Hematopoietic multipotent progenitor cell treated with erythropoietin and hydrocortisone succinate and interleukin-3 and kit ligand, for 4 days (in vitro differentiated cells): Measurements from ENCODE around the gene CHPF2.

ENCODE experiments used
- DNase-seq: peaks from one replicate; pipeline ENCODE4 v3.0.0-alpha.2; 2015

CHPF2 gene, protein sequence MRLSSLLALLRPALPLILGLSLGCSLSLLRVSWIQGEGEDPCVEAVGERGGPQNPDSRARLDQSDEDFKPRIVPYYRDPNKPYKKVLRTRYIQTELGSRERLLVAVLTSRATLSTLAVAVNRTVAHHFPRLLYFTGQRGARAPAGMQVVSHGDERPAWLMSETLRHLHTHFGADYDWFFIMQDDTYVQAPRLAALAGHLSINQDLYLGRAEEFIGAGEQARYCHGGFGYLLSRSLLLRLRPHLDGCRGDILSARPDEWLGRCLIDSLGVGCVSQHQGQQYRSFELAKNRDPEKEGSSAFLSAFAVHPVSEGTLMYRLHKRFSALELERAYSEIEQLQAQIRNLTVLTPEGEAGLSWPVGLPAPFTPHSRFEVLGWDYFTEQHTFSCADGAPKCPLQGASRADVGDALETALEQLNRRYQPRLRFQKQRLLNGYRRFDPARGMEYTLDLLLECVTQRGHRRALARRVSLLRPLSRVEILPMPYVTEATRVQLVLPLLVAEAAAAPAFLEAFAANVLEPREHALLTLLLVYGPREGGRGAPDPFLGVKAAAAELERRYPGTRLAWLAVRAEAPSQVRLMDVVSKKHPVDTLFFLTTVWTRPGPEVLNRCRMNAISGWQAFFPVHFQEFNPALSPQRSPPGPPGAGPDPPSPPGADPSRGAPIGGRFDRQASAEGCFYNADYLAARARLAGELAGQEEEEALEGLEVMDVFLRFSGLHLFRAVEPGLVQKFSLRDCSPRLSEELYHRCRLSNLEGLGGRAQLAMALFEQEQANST

DNA sequence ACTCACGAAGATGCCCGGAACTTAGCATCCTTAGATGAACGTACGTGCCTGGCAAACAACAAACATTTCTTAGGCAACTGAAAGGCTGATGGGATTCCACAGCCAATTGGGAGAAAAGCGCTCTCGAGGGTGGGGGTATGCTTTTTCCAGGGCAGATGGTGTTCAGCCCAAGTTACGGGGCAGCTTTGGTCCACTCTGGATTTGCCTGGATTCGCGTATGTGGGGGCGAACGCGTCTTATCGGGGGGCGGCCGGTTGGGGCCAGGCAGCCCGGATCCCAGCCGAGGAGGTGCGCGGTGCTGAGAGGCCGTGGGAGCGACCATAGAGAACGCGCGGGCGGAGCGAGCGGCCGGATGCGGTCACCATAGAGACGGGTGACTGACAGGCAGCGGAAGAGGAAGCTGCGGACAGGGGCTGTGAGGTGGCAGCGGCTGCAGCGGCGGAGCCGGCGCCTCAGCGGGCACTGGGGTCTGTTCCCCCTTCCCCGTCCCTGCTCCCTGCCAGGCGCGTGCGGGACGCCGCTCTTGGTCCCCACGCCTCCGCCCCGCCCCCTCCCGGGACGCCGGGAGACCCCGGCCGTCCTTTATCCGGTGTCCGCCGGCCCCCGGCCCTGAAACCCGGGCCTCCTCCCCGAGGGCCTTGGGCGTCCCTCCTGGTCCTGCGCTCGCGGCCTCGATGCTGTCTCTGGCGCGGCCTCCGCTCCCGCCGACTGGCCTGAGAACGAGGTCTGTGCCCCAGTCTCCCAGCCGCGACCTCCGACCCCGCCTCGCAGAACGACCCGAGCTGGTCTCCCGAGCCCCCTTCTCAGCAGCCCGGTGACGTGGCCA lies at the start of gene CHPF2:
Gene CHPF2 (plus strand): TSS at position 393 of the 826 bp plus-strand sequence. CDS start 1,529 bp downstream, outside the sequence.
- peak; percentile 97 for DNase-seq

- no peak for DNase-seq
Observed at GRCh38 chr7:151185762-151186639, 46.3 kb upstream of the CHPF2 start.

DNA sequence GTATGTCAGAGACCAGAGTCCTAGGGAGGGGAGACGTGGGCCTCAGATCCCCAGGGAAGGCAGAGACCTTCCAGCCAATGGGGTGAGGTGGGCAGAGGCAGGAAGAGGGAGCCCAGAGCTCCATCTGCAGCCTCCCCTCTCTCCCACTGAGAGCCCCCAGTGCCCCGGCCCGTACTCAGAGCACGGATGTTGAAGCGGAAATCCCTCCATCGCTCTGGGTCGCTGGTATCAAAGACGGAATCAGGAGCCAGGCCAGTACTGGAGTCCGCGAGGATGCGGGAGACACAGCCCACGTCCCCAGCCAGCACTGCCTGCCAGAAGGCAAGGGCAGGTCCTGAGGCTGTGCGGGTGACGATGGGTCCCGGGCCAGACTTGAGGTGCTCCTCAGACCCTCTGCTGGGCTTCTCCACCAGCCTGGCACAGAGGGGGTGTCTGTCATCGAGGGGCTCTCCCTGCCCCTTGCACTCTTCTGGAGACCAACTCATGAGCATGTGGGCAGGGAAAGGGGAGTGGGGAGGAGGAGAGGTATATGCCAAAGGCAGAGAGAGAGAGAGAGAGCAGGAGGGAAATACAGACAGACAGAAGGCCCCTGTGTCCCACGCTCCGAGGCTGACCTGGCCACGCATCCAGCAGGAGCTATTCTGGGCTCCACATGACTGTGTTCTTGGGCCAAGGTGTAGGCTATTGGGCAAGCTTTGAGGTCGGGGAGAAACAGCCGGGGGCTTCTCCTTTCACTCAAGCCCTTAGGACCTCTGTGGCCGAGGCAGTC lies 45.5 kb upstream of the CHPF2 start, which contains the start of gene ASB10:
Gene ASB10 (minus strand): TSS at position 611 of the 769 bp plus-strand sequence. CDS start 120 bp downstream, at position 491.
- DNase-seq = no peak

DNA sequence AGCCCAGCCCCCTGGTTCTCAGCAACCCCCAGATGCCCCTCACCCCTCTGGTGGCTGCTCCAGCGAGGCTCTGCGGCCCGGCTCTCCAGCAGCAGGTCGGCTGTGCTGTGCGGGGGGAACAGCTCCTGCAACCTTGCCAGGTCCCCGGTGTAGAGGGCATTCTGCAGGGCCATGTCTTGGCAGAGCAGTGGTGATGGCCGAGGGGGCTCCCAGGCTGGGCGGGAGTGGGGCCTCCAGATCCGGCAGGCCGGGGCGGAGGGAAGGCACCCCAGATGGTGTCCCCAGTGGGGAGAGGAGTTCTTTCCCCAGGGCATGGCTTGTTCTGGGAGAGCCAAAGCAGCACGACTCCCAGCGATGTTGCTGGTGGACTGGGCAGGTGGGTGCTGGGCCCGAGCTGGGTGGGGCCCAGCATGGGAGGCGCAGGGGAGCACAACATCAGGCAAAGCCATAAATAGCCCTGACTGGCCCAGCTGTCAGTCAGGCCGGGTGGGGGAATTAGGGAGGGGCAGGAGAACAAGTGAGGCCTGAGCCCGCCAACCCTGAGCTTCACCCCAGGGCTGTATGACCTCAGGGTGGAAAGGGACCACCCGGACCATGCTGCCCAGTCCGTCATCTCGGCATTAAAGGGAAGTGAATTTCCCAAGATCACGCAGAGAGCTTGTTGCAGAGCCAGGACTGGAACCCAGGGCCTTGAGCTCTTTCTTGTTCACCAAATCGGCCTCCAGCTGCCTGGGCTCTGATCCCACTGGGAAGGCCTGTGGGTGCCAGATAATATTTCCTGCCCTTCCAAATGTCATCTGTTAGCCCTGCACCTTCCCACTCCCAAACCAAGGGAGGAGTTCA lies 44.7 kb upstream of the CHPF2 start:
- no peak for DNase-seq

- no peak for DNase-seq
Observed at GRCh38 chr7:151188252-151188542, 44.1 kb upstream of the CHPF2 start.

GRCh38 chr7:151189038-151189437 lies 43.2 kb upstream of the CHPF2 start:
- DNase-seq = no peak

DNA sequence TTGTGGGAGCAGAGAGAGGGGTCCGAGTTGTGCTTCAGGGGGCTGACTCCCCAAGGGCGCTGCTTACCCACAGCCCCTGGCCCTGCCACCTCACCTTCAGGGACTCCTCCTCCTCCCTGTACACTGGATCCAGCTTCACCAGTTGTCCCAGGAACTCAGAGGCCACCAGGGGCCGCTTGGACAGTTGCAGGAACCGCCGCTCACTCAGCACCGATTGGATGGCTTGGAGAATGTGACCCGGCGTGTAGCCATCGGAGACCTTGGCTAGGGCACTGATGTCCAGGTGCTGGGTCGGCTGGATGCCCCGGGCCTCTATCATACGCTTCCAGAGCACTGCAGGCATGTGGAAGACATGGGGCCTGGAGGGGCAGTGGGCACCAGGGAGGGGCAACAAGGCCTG lies 40.7 kb upstream of the CHPF2 start:
- no peak for DNase-seq

DNA sequence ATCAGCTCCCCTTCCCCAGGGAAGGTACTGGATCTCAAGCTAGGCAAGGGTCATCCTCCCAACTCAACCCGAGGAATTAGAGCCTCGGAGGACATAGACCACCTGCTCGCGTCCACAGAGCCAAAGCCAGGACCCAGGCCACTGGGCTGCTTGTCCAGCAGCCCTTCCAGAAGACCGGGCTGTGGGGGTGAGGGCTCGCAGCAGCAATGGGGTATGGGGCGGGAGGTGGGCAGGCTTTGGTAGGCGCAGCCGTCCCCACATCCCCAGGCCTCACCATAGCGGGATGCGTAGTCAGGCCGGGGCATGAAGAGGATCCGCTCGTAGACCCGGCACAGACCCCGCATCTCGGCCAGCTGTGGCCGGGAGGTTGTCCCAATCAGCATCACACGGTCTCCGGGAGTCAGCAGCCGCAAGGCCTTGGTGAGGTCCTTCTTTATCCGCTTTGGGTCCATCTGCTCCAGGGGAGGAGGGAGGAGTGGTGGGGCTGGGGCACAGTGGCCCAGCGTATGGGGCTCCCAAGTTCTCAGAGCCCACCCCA lies 40.2 kb upstream of the CHPF2 start:
- DNase-seq = no peak

- no peak for DNase-seq
Observed at GRCh38 chr7:151193203-151193978, 38.9 kb upstream of the CHPF2 start.

- no peak for DNase-seq
Observed at GRCh38 chr7:151194188-151194587, 38.1 kb upstream of the CHPF2 start.

DNA sequence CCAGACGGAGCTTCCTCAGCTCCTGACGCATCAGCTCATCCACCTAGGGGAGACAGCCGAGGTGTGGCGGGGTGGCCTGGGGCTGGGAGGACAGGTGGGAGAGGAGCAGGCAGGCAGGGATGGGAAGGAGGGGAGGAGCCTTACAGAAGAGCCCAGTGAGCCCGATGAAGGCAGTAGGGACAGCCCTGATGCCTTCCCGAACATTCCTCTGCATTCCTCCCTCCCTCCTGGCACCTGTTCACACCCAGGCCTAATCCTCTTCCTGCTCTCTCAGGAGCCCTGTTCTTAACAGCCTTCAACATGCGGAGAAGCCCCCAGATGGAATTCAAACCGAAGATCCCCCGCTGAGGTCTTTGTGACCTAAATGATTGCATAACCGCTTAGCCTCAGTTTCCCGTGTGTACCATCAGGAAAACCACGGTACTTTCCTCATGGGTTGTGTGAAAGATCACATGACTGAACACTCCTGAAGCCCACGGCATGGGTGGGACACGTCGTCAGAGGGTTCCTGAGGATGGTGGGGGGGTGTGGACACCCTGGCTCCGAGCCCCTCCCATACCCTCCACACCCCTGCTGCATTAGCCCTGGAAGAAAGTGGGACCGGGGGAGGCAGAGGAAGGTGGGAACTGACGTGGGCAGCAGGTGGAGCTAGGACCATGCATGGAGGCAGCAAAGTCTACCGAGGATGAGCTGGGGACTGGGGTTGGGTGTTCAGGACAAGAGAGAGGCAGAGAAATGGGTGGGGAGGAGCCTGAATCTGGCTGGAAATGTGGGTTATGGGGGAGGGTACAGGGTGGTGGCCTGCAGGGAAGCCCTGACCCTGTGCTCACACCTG lies 36.5 kb upstream of the CHPF2 start:
- no peak for DNase-seq

DNA sequence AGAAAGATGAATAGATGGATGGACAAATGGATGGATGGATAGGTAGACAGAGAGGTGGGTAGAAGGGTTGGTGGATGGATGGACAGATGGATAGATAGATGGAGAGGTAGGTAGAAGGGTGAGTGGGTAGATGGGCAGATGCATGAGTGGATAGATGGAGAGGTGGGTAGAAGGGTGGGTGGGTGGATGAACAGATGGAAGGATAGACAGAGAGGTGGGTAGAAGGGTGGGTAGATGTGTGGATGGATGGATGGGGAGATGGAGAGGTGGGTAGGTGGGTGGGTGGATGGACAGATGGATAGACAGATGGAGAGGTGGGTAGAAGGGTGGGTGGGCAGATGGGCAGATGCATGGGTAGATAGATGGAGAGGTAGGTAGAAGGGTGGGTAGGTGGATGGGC lies 34.4 kb upstream of the CHPF2 start:
- no peak for DNase-seq

DNA sequence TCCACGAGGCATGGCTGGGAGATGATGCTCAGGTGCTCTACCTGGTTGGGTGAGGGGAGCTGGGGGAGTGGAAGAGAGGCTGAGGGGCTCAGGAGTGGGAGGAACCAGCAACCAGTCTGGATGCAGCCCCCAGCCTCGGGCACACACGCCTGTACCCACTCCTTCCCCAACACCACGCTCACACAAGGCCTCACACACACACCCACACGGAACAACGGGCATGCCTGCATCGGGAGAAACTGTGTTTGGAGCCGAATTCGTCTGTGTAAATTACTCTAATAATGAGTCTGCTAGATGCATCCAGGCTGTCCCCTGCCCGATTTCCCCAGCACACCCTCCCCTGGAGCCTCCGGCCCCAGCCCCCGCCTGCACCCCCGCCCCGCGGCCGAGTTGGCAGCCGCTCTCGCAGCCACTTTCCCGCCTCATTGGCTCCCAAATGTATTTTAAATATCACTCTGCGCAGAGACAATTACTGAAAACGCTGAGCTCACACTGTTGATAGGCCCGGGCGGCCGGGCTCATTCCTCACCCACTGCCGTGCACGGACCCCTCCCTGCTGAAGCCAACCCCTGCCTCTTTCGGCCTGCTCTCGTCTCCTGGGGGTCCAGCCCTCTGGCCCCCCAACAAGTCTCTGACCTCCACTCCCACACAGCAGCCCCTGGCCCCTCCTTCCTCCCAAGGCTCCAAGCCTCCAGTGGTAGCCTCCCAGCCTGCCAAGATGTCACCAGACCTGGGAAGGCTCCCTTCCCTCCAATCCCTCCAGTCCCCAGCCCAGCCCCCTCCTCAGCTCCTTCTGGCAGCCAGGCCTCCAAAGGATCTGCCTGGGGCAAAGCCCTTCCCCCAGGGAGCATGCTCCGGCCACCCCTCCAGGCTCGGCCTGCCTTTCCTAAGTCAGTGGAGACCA lies 33.1 kb upstream of the CHPF2 start:
- no peak for DNase-seq

DNA sequence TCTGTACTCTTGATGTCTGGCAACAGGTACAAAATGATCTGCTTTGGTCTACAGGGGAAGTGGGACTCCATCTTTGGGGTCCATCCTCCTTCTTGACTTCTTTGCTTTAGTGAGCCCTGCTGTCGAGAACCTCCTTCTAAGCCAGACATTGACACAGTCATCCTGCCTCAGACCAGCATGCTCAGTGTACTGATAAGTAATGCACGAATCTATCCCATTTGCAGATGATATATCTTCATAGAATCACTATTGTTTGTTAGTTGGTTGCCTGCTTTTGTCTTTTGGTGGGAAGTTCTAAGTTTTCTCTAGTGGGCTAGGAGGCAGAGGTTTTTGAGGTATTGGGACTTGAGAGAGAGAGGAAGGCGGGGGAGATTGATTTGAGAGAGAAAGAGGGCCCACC lies 30.9 kb upstream of the CHPF2 start:
- DNase-seq = no peak

GRCh38 chr7:151201751-151202150 lies 30.5 kb upstream of the CHPF2 start:
- no peak for DNase-seq

GRCh38 chr7:151202836-151203235 lies 29.4 kb upstream of the CHPF2 start:
- no peak for DNase-seq

GRCh38 chr7:151204383-151205032 lies 27.8 kb upstream of the CHPF2 start:
- DNase-seq = no peak
